GM12878 (cell line): Measurements from ENCODE around the gene TMEM40. TPM values are rescaled to one million over a fixed set of nuclear protein-coding genes. Genes with fewer than 3 reads are reported as not detected.

Experiments
- ATAC-seq: fragments of 200-7000 bp; cut with Tn5 transposase; 3 replicates; pipeline ENCODE4 v1.9.1; 2020; ENCODE audit warnings: mild to moderate bottlenecking, moderate library complexity
- BruUV-seq: library from RNA; stranded (reverse); fragments of 400-500 nt; replicated peaks from 2 replicates; lab custom pipeline; 2021; lab: Mats Ljungman, UMichigan
- CTCF ChIA-PET: fragments of 300-600 bp; sonication (Branson Sonifier 250); formaldehyde crosslinking; extraction: SDS; loops from one replicate; lab custom pipeline; 2021; ENCODE audit warnings: inconsistent platforms; lab: Yijun Ruan, JAX
- POLR2A ChIA-PET: fragments of 350-600 bp; formaldehyde crosslinking; extraction: SDS; loops from one replicate; lab custom pipeline; 2021; ENCODE audit warnings: inconsistent platforms; lab: Charles Lee
- RAD21 ChIA-PET: fragments of 300-600 bp; sonication (Branson Sonifier 250); formaldehyde crosslinking; loops from one replicate; lab custom pipeline; 2023; ENCODE audit warnings: antibody characterized with exemption; ENCODE audit not compliant: unreplicated experiment; lab: Charles Lee
- SMC1A ChIA-PET: fragments of 300-600 bp; sonication (Branson Sonifier 250); formaldehyde crosslinking; loops from one replicate; lab custom pipeline; 2023; ENCODE audit not compliant: unreplicated experiment, uncharacterized antibody; lab: Charles Lee
- DNase-seq: peaks from one replicate; pipeline ENCODE4 v3.0.0-alpha.2; 2011; ENCODE audit warnings: low read depth, low spot score
- FAIRE-seq: peaks from 3 replicates; lab custom pipeline; 2011; peaks lifted over from hg19 to GRCh38; lab: Jason Lieb, UNC
- H2AFZ ChIP-seq: 2 replicates; pipeline ENCODE4 v1.6.0; 2011; ENCODE audit warnings: low read depth, low read length, control low read depth; ENCODE audit not compliant: control insufficient read depth
- H3K27ac ChIP-seq: 2 replicates; pipeline ENCODE4 v1.5.1; 2011; ENCODE audit warnings: control low read depth; ENCODE audit not compliant: control insufficient read depth, insufficient read depth
- H3K27me3 ChIP-seq, 2 experiments: replicated peaks in 1 of 2; 2 replicates each; pipeline versions ENCODE4 v1.6.0 to v1.6.1; 2011; ENCODE audit warnings: low read length in 1 of 2; ENCODE audit not compliant: control insufficient read depth in 2 of 2, insufficient read depth in 2 of 2
- H3K36me3 ChIP-seq, 2 experiments: 2 replicates each; pipeline ENCODE4 v1.5.1; 2011; ENCODE audit warnings: low read length in 1 of 2; ENCODE audit not compliant: control insufficient read depth in 2 of 2, insufficient read depth in 2 of 2
- H3K4me1 ChIP-seq: 2 replicates; pipeline ENCODE4 v1.6.1; 2011; ENCODE audit warnings: mild to moderate bottlenecking, low read length, moderate library complexity, mixed read lengths; ENCODE audit not compliant: control insufficient read depth, insufficient read depth
- H3K4me2 ChIP-seq: 2 replicates; pipeline ENCODE4 v1.6.0; 2011; ENCODE audit warnings: control low read depth; ENCODE audit not compliant: control insufficient read depth, insufficient read depth
- H3K4me3 ChIP-seq: fragments of 200-600 bp; sonication (generic); 2 replicates; pipeline ENCODE4 v1.5.1; 2016
- H3K79me2 ChIP-seq: 2 replicates; pipeline ENCODE4 v1.6.0; 2011; ENCODE audit warnings: low read length; ENCODE audit not compliant: control insufficient read depth, insufficient read depth
- H3K9ac ChIP-seq: 2 replicates; pipeline ENCODE4 v1.8.0; 2011; ENCODE audit warnings: low read length, control low read depth, mixed read lengths; ENCODE audit not compliant: control insufficient read depth, insufficient read depth
- H3K9me3 ChIP-seq: replicated peaks from 3 replicates; pipeline ENCODE4 v1.5.1; 2011; ENCODE audit warnings: mild to moderate bottlenecking, low read length; ENCODE audit not compliant: control insufficient read depth, insufficient read depth
- H4K20me1 ChIP-seq: 2 replicates; pipeline ENCODE4 v1.6.0; 2011; ENCODE audit not compliant: control insufficient read depth, insufficient read depth
- BACH1 ChIP-seq: fragments of 450-650 bp; IDR thresholded peaks from 2 replicates; pipeline ENCODE4 v1.6.1; 2017; ENCODE audit warnings: mild to moderate bottlenecking, borderline replicate concordance
- ESRRA ChIP-seq: IDR thresholded peaks from 2 replicates; pipeline ENCODE4 v1.6.1; 2012; ENCODE audit warnings: mild to moderate bottlenecking, low read length, improper control_type of control experiment
- FOXK2 ChIP-seq: fragments of 450-650 bp; IDR thresholded peaks from 2 replicates; pipeline ENCODE4 v1.6.1; 2017; ENCODE audit warnings: mild to moderate bottlenecking, moderate library complexity
- HDAC6 ChIP-seq: fragments of 200-600 bp; sonication (generic); IDR thresholded peaks from one replicate; pipeline ENCODE4 v1.8.0; 2017; ENCODE audit warnings: antibody characterized with exemption; ENCODE audit not compliant: unreplicated experiment
- MEF2A ChIP-seq: IDR thresholded peaks from 2 replicates; pipeline ENCODE4 v1.6.1; 2011; ENCODE audit warnings: low read depth, mild to moderate bottlenecking, low read length, moderate library complexity; ENCODE audit not compliant: insufficient read depth
- MXI1 ChIP-seq: fragments of 150-350 bp; IDR thresholded peaks from 2 replicates; pipeline ENCODE4 v1.6.1; 2011; ENCODE audit warnings: low read depth, mild to moderate bottlenecking, inconsistent platforms, low read length, improper control_type of control experiment
- NBN ChIP-seq: fragments of 450-650 bp; IDR thresholded peaks from 2 replicates; pipeline ENCODE4 v1.6.1; 2016
- PAX8 ChIP-seq: fragments of 450-650 bp; IDR thresholded peaks from 2 replicates; pipeline ENCODE4 v1.6.1; 2017; ENCODE audit warnings: mild to moderate bottlenecking, moderate library complexity
- TBL1XR1 ChIP-seq: IDR thresholded peaks from 2 replicates; pipeline ENCODE4 v1.6.1; 2012; ENCODE audit warnings: low read depth, low read length, improper control_type of control experiment
- ZSCAN29 ChIP-seq: fragments of 450-650 bp; IDR thresholded peaks from 2 replicates; pipeline ENCODE4 v1.6.1; 2017; ENCODE audit warnings: mild to moderate bottlenecking, moderate library complexity
- WGBS: methylation state at CpG from one replicate; pipeline ENCODE4 v1.1.6; 2016; ENCODE audit warnings: low lambda C conversion rate; ENCODE audit not compliant: insufficient replicate concordance, insufficient coverage; ENCODE audit errors: missing lambda C conversion rate; 5-methylcytosine and 5-hydroxymethylcytosine counted together
- in situ Hi-C: fragments of 300-500 bp; cut with MboI; formaldehyde crosslinking; loops from 9 replicates; pipeline ENCODE4 v1.14.3; 2018; ENCODE audit warnings: mixed read lengths
- intact Hi-C: fragments of 100-400 bp; cut with micrococcal nuclease; formaldehyde crosslinking; loops from one replicate; pipeline ENCODE4 v1.14.2; 2022; ENCODE audit not compliant: unreplicated experiment
- polyA plus RNA-seq, 11 experiments: library from polyadenylated mRNA; depleted of rRNA in 4 of 11; unstranded in 6 of 11; stranded (reverse) in 5 of 11; fragments of >200 nt; fragmentation: Nextera tagmentation in 4 of 11; fragmentation: Illumina TruSeq in 1 of 11; extraction: Ambion mirVana in 4 of 11; extraction: Trizol in 1 of 11; gene quantifications; 1 replicate in 1 of 11; 2 replicates in 10 of 11; pipeline versions ENCODE4 v1.2.1 to v1.2.3, GENCODE V29; 2011 to 2016; ENCODE audit warnings: inconsistent platforms in 2 of 11, missing spikeins in 2 of 11, low read depth in 1 of 11
- total RNA-seq, 4 experiments: library from RNA; depleted of rRNA in 3 of 4; stranded (reverse); fragments of >200 nt in 3 of 4; fragmentation: Illumina TruSeq in 1 of 4; extraction: Trizol in 1 of 4; gene quantifications; 2 replicates each; pipeline versions ENCODE4 v1.2.1 to v1.2.3, GENCODE V29; 2013 to 2021

The TMEM40 gene
- total and polyA plus RNA-seq, 10 of the 15 experiments (the other 5 are each of a cell fraction or from before 2014, with no cell fraction given) = 0.10 to 0.46 (median 0.27) TPM; not detected in 3

DNA sequence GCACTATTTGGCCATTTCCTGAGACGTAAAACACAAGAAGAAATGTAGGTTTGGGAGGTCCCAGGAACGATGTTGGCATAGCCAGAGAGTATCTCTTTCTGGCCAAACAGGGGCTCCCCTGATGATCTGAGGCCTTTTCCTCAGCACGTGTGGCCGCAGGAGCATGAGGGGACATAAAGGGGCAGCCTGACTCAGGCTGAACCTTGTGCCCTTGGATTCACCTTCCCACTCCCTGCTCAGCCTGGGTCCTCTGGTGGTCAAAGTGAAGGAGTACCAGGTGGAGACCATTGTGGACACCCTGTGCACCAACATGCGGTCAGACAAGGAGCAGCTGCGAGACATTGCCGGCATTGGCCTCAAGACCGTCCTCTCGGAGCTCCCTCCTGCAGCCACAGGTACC, 48.0 kb upstream of the TMEM40 start:
- H3K4me1 ChIP-seq = no peaks in the 10 kb centered on the region
- ChIA-PET CTCF (interaction anchor here (0.7 to 0.8 kb wide), 2 partner anchors 64 to 82 kb away, joined by 3 read pairs; no protein-coding TSS in a partner anchor), SMC1A (no interaction called here), POLR2A (no interaction called here), RAD21 (interaction anchor here (0.7 kb wide), 1 partner anchor 34 kb away, joined by 3 read pairs; no protein-coding TSS in a partner anchor)
- intact Hi-C loops = no loop called here
- no peak for ATAC-seq
- no peak overlapping the region for H3K27ac ChIP-seq
- in situ Hi-C loops = no loop called here
- no peak for FAIRE-seq
- H3K4me3 ChIP-seq = no peak overlapping the region
- no TSS peak for BruUV-seq
- no peaks in the 10 kb centered on the region for H3K9me3 ChIP-seq
- H3K4me2 ChIP-seq = no peak overlapping the region
- H3K27me3 ChIP-seq = peaks cover 0 to 2% of the 10 kb centered on the region in 2 experiments; a peak in 1 of 4 replicates
- 81% methylated on average over 9 of the region's 9 CpGs for WGBS
- TF ChIP-seq FOXK2 = no peak
- no peak for TF ChIP-seq PAX8
- no peak for TF ChIP-seq MXI1
- no peak for TF ChIP-seq NBN
- TF ChIP-seq ZSCAN29 = no peak
- no peak for TF ChIP-seq MEF2A
- no peak for TF ChIP-seq ESRRA
- no peak for TF ChIP-seq HDAC6
- TF ChIP-seq BACH1 = no peak
- no peak for TF ChIP-seq TBL1XR1
- no peak overlapping the region for H3K9ac ChIP-seq
- no peaks in the 10 kb centered on the region; the same call in 1 of the 2 replicates for H4K20me1 ChIP-seq
- no peaks in the 10 kb centered on the region for H3K79me2 ChIP-seq
- no peak for DNase-seq
- no peak overlapping the region for H2AFZ ChIP-seq
- no peaks in the 10 kb centered on the region for H3K36me3 ChIP-seq
